Measurements from ENCODE around the gene GPN3.
A peak's percentile ranks its signal among the peaks of the same experiment; 100 is the strongest.
"Not testable (repeated sequence)": the region's sequence is repeated elsewhere in the genome, so short reads cannot be mapped to it uniquely, and the experiment has no call there.

The GPN3 gene

DNA sequence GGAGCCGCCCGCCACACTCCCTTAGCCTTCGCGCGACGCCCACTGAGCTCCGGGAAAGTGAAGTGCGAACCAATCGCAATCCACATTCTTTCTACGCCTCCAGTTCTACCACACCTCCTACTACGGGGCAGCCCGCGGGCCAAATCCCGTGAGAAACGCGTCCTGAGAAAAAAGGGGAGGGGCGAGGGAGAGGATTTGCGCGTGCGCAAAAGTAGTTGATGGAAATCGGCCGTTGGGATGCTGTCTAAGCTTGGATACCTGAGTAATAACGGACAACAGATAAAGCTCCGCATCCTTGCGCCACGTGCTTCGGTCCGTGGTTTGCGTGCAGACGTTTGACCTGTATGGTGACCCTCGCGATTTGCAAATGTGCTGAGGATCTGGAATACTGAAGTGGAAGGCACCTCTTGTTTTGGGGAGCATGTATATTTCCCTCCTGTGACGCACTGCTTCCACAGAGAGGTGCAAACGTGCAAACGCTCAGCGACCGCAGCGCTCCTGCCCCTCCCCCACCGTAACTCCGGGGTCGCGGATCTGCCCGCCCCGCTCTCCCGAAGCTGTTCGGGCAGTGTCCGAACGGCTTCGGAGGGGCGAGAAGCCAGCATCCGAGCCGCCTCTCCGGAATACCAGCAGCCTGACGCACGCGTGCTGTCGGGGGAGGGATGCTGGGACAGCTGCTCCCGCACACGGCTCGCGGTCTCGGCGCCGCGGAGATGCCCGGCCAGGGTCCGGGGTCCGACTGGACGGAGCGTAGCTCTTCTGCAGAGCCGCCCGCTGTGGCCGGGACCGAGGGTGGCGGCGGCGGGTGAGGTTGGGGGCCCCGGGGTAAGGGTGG is at the start of gene GPN3, which contains the start of gene FAM216A:
GPN3 (minus strand) TSS at position 44 of the 835 bp plus-strand sequence. CDS start 54 bp downstream, outside the sequence.
FAM216A (plus strand) TSS at position 632 of the 835 bp plus-strand sequence; CDS start at position 663, 31 bp downstream.
- DNase-seq, result peak; percentile 98 to 99

GRCh38 chr12:110516995-110517394 is 48.9 kb upstream of the GPN3 start:
- DNase-seq, result no peak

DNA sequence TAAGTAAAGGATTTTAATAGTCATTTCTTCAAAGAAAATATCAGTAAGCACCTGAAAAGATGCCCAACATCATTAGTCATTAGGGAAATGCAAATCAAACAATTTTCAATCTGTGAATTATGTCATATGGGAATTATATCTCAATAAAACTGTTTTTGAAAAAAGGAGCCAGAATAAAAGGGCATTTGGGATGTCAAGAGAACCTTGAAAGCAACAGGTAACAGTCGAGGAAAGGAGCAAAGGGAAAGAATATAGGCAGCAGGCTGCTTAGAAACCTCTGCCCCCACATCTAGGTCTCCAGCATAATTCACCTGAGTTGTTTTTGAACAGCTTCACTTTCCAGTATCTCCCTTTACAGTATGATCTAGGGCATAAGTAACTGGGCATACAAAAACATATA is 46.3 kb upstream of the GPN3 start:
- DNase-seq, result no peak

GRCh38 chr12:110513842-110514241 is 45.8 kb upstream of the GPN3 start:
- DNase-seq, result no peak

GRCh38 chr12:110508071-110508586 is 40.1 kb upstream of the GPN3 start:
- no peak for DNase-seq

DNA sequence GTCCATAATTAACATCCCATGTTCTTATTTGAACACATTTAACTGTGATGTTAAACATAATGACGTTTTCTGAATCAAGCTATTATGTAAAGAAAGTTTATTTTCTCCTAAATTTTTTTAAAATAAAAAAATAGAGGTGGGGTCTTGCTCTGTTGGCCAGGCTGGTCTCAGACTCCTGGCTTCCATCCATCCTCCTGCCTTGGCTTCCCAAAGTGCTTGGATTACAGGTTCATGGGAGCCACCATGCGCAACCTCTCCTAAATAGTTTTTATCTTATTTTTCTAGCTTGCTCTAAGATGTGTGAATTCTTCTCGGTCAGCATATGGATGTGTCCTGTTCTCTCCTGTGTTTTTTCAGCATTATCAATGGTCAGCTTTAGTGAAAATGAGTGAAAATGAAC is 37.3 kb upstream of the GPN3 start:
- no peak for DNase-seq

DNA sequence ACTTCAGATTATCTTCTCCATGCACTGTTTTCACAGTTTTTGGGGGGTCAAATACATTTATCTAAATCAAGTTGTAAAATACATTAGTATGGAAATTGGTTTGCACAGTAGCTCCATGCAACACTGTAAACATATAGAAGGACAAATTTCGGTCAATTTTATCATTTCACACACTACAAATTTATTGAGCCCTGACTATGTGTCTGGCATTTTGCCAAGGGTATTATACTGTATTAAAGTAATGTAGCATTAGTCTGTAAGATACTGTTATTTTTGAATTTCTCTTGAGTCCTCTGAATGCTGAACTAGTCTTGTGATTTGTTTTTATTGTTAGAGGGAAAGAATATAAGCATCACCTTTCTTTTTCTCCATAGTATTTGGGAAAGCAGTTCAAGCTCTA is 35.4 kb upstream of the GPN3 start:
- DNase-seq, result no peak

DNA sequence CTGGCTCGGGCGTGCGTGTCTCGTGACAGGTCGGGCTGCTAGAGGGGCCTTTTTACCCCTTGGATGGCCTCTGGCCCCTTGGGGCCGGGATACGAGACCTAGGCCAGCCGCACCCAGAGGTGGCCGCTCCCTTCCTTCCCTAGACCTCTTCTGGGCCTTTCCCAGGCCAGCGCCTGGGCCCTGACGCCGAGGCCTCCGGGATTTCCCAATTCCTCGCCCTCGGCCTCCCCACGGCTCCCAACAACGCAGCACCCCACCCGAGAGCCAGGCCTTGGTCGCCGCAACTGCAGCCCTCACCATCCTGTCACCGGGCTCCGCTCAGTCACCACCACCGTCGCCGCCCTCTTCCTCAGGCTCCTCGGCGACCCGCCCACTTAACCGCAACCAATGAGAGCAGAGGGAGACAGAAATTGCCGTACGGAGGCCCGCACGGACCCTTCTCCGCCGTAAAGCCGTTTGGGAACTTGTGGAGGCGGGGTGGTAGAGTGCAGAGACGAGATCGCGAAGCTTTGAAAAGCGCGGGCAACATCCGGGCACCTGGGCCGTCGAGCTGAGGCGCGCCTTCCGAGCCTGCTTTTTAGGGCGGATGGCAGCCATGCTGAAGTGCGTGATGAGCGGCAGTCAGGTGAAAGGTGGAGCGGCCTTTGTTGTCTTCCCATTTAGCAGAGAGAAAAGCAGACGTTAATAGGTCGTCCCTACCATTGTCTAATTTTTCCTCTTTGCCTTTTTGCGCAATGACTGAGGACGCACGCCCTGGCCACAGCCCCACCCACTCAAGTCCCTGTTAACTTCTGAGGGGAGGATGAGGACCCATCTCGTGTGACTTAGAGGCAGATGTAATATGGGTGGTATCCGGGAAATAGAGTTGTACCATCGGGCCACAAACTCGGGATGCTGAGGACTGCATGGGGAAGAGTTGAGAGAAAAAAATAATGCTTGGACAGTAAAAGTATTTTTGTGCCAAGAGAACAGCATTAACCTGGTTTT is 34.0 kb upstream of the GPN3 start, which contains the start of the genes RAD9B and VPS29:
RAD9B (plus strand) TSS at position 580 of the 987 bp plus-strand sequence; CDS start at position 587, 7 bp downstream.
VPS29 (minus strand) TSS at position 360 of the 987 bp plus-strand sequence; CDS start at position 300, 60 bp downstream.
- DNase-seq, result peak; percentile 88 to 97

GRCh38 chr12:110501399-110501751 is 33.3 kb upstream of the GPN3 start:
- peak; percentile 22 to 58 for DNase-seq

GRCh38 chr12:110498984-110499706 is 31.1 kb upstream of the GPN3 start:
- DNase-seq, result no peak

GRCh38 chr12:110475426-110475825 is 7.4 kb upstream of the GPN3 start:
- DNase-seq, result no peak

DNA sequence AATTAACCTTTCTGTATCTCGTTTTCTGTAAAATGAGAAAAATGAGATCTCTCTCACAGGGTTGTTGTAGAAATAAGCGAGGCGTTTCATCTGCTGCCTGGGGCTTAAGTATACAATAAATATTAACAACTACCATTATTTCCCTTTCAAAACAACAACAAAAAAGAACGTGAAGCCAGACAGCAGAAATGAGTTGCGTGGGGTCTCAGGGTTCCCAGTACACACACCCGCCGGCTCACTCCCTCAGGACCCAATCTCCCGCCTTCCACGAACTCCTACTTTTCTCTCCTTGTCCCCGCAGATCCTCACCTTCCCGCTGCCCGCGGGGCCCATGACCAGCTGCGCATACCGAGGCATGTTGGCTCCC is 227 bp downstream of the GPN3 start:
- no peak for DNase-seq

DNA sequence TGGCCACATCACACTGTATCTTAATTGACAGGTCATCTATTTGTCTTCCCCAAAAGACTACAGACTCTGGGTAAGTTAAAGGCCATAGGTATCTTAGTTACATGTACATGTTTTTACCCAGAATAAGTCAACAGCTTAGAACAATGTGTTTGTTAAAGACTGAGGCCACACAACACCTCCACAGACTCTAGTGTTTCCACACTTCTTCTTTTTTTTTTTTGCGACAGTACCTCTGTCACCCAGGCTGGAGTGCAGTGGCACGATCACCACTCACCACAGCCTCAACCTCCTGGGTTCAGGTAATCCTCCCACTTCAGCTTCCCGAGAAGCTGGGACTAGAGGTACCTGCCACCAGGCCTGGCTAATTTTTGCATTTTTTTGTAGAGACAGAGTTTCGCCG is 1.3 kb downstream of the GPN3 start:
- no peak for DNase-seq

DNA sequence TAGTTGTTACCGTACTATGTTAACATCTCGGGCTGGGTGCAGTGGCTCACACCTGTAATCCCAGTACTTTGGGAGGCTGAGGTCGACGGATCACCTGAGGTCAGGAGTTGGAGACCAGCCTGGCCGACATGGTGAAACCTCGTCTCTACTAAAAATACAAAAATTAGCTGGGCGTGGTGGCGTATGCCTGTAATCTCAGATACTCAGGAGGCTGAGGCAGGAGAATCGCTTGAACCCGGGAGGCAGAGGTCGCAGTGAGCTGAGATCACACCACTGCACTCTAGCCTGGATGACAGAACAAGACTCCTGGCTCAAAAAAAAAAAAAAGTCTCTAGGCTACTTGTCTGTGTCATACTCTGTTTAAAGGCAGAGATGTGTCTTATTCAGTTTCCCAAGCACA is 2.3 kb downstream of the GPN3 start:
- DNase-seq, result not testable (repeated sequence)

- no peak for DNase-seq
These were observed 3.0 kb downstream of the GPN3 start for GRCh38 chr12:110465024-110465423.

DNA sequence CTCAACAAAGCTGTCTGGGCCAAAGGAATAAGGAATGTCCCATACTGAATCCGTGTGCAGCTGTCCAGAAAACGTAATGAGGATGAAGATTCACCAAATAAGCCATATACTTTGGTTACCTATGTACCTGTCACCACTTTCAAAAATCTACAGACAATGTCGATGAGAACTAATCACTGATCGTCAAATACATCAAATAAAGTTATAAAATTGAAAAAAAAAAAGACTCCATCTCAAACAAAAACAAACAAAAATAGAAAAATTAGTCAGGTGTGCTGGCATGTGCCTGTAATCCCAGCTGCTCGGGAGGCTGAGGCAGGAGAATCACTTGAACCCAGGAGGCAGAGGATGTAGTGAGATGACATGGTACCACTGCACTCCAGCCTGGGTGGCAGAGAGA is 6.9 kb downstream of the GPN3 start:
- not testable (repeated sequence) for DNase-seq

GRCh38 chr12:110458756-110459155 is 9.3 kb downstream of the GPN3 start:
- no peak for DNase-seq

DNA sequence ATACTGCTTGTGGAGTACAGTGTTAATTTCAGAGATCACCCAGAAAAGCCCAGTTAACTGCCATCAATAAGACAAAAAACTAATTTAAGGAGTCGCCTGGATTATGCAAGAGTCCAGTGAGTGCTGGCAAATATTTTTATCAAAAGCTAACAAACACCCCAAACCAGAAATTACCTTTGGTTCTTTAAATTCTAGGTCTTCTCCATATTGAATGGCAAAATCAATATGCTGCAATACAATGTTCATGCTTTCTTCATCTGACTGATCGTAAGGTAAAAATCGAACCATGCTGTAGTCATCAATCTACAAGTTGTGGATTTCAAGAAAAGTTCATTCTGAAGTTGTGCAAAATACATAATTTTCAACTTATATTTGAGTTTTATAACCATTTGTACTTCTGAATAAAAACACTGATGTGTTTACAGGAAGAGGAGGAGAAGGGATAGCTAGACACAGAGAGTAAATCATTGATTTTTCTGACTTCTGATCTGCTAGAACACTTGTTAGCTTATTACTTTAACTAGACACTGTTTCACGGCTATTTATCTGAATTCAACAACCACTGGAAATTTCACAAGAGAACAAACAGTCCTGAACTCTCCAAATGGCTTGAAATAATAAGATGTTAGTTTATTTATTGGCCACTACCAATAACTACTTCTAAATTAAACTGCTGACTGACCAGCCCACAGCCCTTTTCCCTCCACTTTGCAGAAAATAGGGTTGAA is 14.3 kb downstream of the GPN3 start:
- DNase-seq, result no peak

GRCh38 chr12:110451263-110451662 is 16.8 kb downstream of the GPN3 start:
- DNase-seq, result no peak

DNA sequence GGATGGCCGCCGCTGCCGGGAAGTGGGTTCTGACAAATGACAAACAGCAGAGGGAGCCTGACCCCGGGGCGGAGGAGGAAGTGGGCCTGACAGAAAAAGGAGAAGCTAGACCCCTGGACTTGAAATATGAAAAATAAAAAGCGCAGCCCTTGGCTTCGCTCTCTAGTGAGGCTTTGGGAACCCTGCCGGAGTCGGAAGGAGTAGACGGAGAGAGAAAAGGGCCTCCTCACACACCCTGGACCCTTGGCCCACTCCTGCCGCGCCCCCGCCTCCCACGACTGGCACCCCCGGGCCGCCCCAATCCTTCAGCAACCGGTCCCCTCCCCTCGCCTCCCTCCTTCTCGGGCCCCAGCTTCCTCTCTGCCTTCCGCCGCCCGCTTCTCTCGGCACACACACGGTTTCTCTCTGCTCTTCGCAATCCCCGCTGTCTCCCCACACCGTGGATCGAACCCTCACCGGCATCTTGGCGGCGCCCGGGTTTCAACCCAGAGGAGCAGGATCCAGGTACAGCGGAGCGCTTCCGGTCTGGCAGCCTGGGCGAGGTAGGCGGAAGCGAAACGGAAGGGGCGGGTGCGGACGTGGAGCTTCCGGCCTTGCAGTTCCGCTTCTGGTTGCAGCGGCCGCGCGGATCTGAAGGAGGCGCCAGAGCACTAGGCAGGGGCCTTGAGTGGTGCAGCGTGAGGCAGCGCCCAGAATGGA is 18.1 kb downstream of the GPN3 start, which contains the start of gene ARPC3:
ARPC3 (minus strand) TSS at position 539 of the 699 bp plus-strand sequence; CDS start at position 462, 77 bp downstream.
- peak; percentile 79 to 90 for DNase-seq

DNA sequence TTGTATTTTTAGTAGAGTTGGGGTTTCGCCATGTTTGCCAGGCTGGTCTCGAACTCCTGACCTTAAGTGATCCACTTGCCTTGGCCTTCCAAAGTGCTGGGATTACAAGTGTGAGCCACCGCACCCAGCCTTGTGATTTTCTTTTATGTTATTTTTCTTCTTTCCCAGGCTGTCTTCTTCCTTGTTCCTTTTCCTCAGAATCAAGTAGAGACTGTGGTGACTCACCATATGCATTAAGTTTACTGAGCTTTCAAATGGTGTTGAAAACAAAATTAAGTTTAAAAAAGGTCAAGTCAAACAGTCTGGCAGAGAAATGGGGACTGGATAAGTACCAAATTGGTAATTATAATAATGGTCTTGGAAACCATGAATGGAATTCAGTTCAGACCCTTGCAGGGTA is 23.6 kb downstream of the GPN3 start:
- DNase-seq, result no peak
